Body of pancreas (tissue), 4 donors: Measurements from ENCODE around the gene SLC6A3.

ENCODE experiments used
- CTCF ChIP-seq, 7 experiments: fragments of 450-650 bp in 4 of 7; fragments of 200-600 bp in 3 of 7; sonication (generic) in 3 of 7; IDR thresholded peaks; one replicate each; pipeline ENCODE4 v1.5.1; 2016 to 2019; ENCODE audit warnings: antibody characterized with exemption in 7 of 7
- POLR2A ChIP-seq, 3 donors: fragments of 450-650 bp; IDR thresholded peaks; one replicate each; pipeline ENCODE4 v1.6.1; 2016; ENCODE audit warnings: antibody characterized with exemption in 3 of 3, mild to moderate bottlenecking in 2 of 3

DNA sequence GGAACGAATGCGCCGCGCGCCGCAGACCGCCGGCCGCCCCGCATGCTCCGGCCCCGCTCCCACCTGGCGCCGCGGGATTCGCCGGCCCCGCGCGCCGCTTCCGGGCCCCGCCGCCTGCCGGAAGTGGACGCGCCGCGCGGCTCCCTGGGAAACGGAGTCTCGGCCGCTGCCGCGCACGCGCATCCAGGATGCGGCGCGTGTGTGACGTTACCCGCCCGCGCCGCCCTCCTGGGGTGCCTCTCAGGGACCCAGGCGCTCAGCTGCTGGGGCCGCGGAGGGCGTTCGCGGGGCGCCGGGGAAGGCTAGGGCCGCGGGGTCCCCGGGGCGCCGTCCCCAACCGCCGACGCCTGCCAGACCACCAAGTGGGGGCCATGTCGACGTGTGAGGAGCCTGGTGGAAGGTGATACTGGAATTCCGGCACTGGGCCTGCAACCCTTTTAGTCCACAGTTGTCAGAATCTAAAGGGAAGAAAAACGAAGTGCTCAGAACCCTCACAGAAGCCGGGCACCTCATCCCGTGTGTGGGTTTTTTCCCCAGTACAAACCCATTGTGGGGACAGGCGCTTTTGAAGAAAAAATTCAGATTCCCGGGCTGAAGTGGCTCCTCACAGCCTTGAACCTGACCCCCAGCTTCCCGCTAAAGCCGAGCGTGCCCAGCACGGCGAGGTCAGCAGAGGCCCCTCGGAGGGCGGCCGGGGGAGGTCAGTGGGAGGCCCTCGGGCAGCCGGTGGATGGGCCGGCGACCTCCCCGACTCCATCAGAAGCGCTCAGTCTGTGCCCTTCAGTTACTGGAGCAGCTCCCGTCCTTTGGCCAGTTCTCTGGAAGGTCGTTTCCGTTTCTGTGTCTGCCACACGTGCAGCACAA is 100.0 kb downstream of the SLC6A3 start, which contains the start of gene CLPTM1L:
- TF ChIP-seq CTCF (IDR thresholded peaks at IDR 0.05) (peak in 3 of 7 experiments; percentile 5 to 45 (median 44)), POLR2A (IDR thresholded peaks at IDR 0.05) (peak; percentile 73 to 82 (median 77))
